HL-60 (cell line): ENCODE results near the gene KRTAP5-8.
"Not testable (repeated sequence)": the region's sequence is repeated elsewhere in the genome, so short reads cannot be mapped to it uniquely, and the experiment has no call there.

Experiments
- DNase-seq, 2 experiments: peaks; one replicate each; pipeline ENCODE4 v3.0.0-alpha.2; 2010 to 2020; ENCODE audit warnings: low read depth in 1 of 2, low spot score in 1 of 2
- H3K27ac ChIP-seq: fragments of 250-450 bp; sonication (Bioruptor Pico); replicated peaks from 2 replicates; pipeline ENCODE4 v1.5.1; 2020; ENCODE audit warnings: mild to moderate bottlenecking, moderate library complexity
- H3K27me3 ChIP-seq: fragments of 250-450 bp; sonication (Bioruptor Pico); 2 replicates; pipeline ENCODE4 v1.5.1; 2021; ENCODE audit warnings: mild to moderate bottlenecking, moderate library complexity; ENCODE audit not compliant: insufficient read depth, poor library complexity, severe bottlenecking
- H3K4me3 ChIP-seq: replicated peaks from 2 replicates; pipeline ENCODE4 v1.5.1; 2011; ENCODE audit warnings: mild to moderate bottlenecking, control low read depth, low read length; ENCODE audit not compliant: insufficient read depth
- GABPA ChIP-seq: IDR thresholded peaks from 2 replicates; pipeline ENCODE4 v1.6.1; 2012; ENCODE audit warnings: low read depth
- POLR2AphosphoS5 ChIP-seq: IDR thresholded peaks from 2 replicates; pipeline ENCODE4 v1.6.1; 2012; ENCODE audit warnings: low read depth
- SPI1 ChIP-seq: IDR thresholded peaks from 2 replicates; pipeline ENCODE4 v1.6.1; 2012; ENCODE audit warnings: low read depth, mild to moderate bottlenecking, borderline replicate concordance
- TF ChIP-seq, protein P1 (sequence below): IDR thresholded peaks from one replicate; pipeline ENCODE4 v1.5.1; 2011; ENCODE audit warnings: low read length, control low read depth, inconsistent platforms; ENCODE audit not compliant: insufficient read depth
- TF ChIP-seq, protein P2 (sequence below): IDR thresholded peaks from 2 replicates; pipeline ENCODE4 v1.6.1; 2012; ENCODE audit warnings: low read depth; ENCODE audit not compliant: insufficient replicate concordance

KRTAP5-8 gene

DNA sequence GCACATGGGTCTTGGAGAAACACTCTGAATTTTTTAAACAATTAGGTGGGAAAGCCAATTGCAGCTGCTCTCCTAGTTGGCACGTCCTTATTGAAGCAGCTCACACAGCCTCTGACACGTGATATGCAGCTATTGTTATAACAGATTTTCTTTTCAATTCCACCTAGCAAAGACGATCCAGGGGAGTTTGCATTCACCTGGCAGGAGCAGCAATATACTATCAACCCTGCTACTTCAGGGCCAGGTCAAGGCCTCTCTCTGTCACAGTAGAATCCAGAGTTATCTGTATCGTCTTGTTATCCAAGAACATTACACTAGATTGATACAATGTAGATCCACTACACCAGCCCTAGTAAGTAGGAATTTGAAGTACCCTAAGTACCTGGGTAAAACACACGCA, 36.6 kb downstream of the KRTAP5-8 start:
- DNase-seq = no peak
- TF ChIP-seq SPI1 = no peak
- TF ChIP-seq, protein P1, sequence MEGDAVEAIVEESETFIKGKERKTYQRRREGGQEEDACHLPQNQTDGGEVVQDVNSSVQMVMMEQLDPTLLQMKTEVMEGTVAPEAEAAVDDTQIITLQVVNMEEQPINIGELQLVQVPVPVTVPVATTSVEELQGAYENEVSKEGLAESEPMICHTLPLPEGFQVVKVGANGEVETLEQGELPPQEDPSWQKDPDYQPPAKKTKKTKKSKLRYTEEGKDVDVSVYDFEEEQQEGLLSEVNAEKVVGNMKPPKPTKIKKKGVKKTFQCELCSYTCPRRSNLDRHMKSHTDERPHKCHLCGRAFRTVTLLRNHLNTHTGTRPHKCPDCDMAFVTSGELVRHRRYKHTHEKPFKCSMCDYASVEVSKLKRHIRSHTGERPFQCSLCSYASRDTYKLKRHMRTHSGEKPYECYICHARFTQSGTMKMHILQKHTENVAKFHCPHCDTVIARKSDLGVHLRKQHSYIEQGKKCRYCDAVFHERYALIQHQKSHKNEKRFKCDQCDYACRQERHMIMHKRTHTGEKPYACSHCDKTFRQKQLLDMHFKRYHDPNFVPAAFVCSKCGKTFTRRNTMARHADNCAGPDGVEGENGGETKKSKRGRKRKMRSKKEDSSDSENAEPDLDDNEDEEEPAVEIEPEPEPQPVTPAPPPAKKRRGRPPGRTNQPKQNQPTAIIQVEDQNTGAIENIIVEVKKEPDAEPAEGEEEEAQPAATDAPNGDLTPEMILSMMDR = no peak
- TF ChIP-seq POLR2AphosphoS5 = no peak
- TF ChIP-seq, protein P2, sequence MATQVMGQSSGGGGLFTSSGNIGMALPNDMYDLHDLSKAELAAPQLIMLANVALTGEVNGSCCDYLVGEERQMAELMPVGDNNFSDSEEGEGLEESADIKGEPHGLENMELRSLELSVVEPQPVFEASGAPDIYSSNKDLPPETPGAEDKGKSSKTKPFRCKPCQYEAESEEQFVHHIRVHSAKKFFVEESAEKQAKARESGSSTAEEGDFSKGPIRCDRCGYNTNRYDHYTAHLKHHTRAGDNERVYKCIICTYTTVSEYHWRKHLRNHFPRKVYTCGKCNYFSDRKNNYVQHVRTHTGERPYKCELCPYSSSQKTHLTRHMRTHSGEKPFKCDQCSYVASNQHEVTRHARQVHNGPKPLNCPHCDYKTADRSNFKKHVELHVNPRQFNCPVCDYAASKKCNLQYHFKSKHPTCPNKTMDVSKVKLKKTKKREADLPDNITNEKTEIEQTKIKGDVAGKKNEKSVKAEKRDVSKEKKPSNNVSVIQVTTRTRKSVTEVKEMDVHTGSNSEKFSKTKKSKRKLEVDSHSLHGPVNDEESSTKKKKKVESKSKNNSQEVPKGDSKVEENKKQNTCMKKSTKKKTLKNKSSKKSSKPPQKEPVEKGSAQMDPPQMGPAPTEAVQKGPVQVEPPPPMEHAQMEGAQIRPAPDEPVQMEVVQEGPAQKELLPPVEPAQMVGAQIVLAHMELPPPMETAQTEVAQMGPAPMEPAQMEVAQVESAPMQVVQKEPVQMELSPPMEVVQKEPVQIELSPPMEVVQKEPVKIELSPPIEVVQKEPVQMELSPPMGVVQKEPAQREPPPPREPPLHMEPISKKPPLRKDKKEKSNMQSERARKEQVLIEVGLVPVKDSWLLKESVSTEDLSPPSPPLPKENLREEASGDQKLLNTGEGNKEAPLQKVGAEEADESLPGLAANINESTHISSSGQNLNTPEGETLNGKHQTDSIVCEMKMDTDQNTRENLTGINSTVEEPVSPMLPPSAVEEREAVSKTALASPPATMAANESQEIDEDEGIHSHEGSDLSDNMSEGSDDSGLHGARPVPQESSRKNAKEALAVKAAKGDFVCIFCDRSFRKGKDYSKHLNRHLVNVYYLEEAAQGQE = no peak
- no peak for TF ChIP-seq GABPA
- Histone ChIP-seq H3K27me3 (no peaks in the 10 kb centered on the region), H3K4me3 (no peak overlapping the region), H3K27ac (no peak overlapping the region)

DNA sequence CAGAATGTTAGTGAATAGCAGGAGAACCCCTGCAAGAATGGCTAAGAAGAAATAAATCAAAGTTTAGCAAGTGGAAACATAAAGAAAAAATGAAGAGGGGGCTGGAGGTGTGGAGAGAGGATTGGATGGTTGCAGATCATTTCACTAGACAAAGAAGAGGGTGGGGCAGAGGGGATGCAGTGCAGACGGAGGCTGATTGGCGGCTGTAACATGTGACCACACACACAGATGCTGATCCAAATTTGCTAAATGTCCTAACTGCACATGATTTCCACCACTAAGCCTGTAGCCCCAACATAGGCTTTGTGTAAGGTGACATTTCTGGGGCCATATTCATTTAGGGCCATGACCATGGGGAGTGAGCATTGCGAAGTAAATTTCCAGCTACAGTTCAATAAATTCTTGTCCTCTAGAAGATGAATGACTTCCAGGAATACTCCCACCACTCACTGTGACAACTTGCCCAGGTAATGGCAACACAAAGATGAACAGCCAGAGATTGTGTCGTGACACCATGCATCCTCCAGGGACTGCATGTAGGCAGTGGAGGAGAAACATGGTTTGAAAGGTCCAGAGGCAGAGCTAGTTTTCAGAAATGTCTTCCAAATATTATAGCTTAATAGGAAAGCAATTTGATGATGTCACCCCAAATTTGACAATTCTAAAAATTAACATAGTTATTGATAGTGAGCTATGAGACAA, 38.0 kb downstream of the KRTAP5-8 start:
- no peak overlapping the region for H3K4me3 ChIP-seq
- H3K27me3 ChIP-seq = no peaks in the 10 kb centered on the region
- H3K27ac ChIP-seq = no peak overlapping the region
- no peak for TF ChIP-seq POLR2AphosphoS5
- no peak for TF ChIP-seq SPI1
- TF ChIP-seq, protein P1 = no peak
- no peak for TF ChIP-seq GABPA
- TF ChIP-seq, protein P2 = no peak
- DNase-seq = no peak

DNA sequence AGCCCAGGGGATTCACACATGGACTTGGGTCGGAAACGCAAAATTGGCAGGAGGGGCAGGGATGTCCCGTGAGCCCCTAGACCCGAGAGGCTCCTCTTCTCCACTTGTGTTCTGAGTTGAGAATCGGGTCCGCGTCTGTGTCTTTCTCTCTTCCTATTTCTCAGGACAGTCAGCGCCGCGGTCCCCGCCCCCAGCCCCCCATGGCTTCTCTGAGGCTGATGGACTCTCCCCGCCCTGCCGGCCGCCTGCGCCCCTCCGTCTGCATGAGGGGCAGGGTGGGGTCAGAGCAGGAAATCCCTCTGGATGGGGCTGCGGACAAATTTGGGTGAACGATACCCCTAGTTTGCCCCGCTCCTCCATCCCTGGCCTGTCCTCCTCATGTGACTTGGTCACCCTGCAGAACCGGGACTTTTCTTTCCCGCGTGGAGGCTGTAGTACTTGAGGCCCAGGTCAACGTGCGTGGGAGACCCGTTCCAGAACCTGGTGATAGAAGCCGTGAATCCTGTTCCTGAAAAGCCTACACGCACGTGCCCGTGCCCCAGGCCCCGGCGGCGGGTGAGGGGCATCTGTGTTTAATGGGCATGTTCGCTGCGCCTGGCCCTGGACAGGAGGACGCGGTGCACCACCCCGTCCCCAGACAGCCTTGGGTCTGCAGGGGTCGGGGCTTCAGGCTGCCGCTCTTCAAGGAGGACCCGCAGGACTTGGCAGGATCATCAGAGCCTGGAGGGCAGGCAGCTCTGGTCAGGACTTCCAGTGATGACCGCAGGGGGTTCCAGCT, 39.1 kb downstream of the KRTAP5-8 start:
- not testable (repeated sequence) for DNase-seq, H3K27me3 ChIP-seq, H3K27ac ChIP-seq, H3K4me3 ChIP-seq

DNA sequence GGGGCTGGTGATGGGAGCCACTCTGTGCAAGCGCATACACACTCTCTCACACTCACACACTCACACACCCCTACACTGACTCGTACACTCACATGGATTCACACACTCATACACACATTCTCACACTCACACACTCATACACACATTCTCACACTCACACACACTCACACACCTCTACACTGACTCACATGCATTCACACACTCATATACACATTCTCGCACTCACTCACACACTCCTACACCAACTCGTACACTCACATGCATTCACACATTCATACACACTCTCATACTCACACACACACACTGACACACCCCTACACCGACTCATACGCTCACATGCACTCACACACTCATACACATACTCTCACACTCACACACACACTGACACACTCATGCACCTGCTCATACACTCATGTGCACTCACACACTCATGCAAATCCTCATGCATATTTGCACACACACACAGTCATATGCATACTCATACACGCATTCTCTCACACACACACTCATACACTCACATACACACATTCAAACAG, 39.7 kb downstream of the KRTAP5-8 start:
- H3K27me3 ChIP-seq = no peaks in the 10 kb centered on the region
- no peak for DNase-seq
- TF ChIP-seq, protein P2 = no peak
- TF ChIP-seq SPI1 (no peak), GABPA (no peak), POLR2AphosphoS5 (no peak)
- TF ChIP-seq, protein P1 = no peak
- H3K4me3 ChIP-seq = no peak overlapping the region
- H3K27ac ChIP-seq = no peak overlapping the region

DNA sequence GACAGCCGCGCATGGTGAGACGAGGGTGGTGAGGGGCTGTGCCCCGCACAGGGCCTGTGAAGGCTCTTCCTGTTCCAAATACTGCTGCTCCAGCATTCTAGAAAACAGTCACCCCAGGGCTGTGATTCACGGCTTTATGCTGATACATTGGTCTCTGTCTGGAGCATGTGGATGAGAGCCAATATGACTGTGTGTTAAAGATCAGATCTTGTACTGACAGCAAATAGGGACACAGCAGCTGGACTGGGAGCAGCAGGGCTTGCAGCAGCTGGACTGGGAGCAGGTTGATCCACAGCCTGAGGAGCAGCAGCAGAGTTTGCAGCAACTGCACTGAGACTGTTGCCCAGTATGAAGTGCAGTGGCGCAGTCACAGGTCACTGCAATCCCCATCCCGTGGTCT, 41.7 kb downstream of the KRTAP5-8 start:
- not testable (repeated sequence) for H3K4me3 ChIP-seq, DNase-seq, H3K27me3 ChIP-seq, H3K27ac ChIP-seq
